K562 (cell line): ENCODE data around the gene NIPA2. TPM values are rescaled to one million over a fixed set of nuclear protein-coding genes. Genes with fewer than 3 reads are reported as not detected.

Source experiments
- ATF1 ChIP-seq, 2 experiments: fragments of 450-650 bp in 1 of 2; IDR thresholded peaks; 2 replicates each; pipeline ENCODE4 v1.6.1; 2016; ENCODE audit warnings: missing compliant biosample characterization in 1 of 2, missing genetic modification characterization in 1 of 2
- CREM ChIP-seq: IDR thresholded peaks from 2 replicates; pipeline ENCODE4 v1.6.1; 2014; ENCODE audit warnings: antibody characterized with exemption, low read depth
- ELF2 ChIP-seq: fragments of 250-450 bp; sonication (Bioruptor Pico); IDR thresholded peaks from 2 replicates; pipeline ENCODE4 v1.5.0; 2021; ENCODE audit warnings: mild to moderate bottlenecking
- FIP1L1 ChIP-seq: fragments of 200-400 bp; formaldehyde crosslinking; IDR thresholded peaks from 2 replicates; pipeline ENCODE4 v1.6.1; 2018; ENCODE audit warnings: mild to moderate bottlenecking, low read depth, low read length; ENCODE audit not compliant: poor library complexity, severe bottlenecking
- MTA2 ChIP-seq: fragments of 450-650 bp; IDR thresholded peaks from 2 replicates; pipeline ENCODE4 v1.6.1; 2016; ENCODE audit warnings: low read depth
- NRF1 ChIP-seq, 2 experiments: fragments of 450-650 bp; IDR thresholded peaks in 1 of 2; conservative IDR thresholded peaks in 1 of 2; 2 replicates each; pipeline ENCODE4 v1.6.1; 2014; ENCODE audit warnings: mild to moderate bottlenecking in 2 of 2
- POLR3A ChIP-seq: IDR thresholded peaks from 2 replicates; pipeline ENCODE4 v1.6.1; 2011; ENCODE audit warnings: borderline replicate concordance, mild to moderate bottlenecking, moderate library complexity; ENCODE audit not compliant: insufficient read length, insufficient read depth; ENCODE audit errors: extremely low read depth
- SIN3A ChIP-seq, 2 experiments: fragments of 150-350 bp in 1 of 2; IDR thresholded peaks; 2 replicates each; pipeline ENCODE4 v1.6.1; 2011 to 2016; ENCODE audit warnings: borderline replicate concordance in 2 of 2, low read depth in 2 of 2, low read length in 2 of 2, mild to moderate bottlenecking in 2 of 2, moderate library complexity in 2 of 2; ENCODE audit not compliant: control insufficient read depth in 1 of 2
- TAF1 ChIP-seq: IDR thresholded peaks from 2 replicates; pipeline ENCODE4 v1.6.1; 2011; ENCODE audit warnings: mild to moderate bottlenecking, low read length, moderate library complexity; ENCODE audit not compliant: insufficient read depth, control insufficient read depth, severe bottlenecking; ENCODE audit errors: extremely low read depth
- TBP ChIP-seq: optimal IDR thresholded peaks from 2 replicates; pipeline ENCODE3; 2011; ENCODE audit warnings: low read depth, low read length, improper control_type of control experiment
- polyA plus RNA-seq, 8 experiments: library from polyadenylated mRNA; depleted of rRNA in 4 of 8; stranded (reverse) in 5 of 8; unstranded in 3 of 8; fragments of >200 nt; fragmentation: Nextera tagmentation in 2 of 8; fragmentation: Illumina TruSeq in 1 of 8; extraction: Ambion mirVana in 2 of 8; extraction: Trizol in 1 of 8; gene quantifications; 2 replicates each; pipeline versions ENCODE4 v1.2.1 to v1.2.3, GENCODE V29; 2011 to 2014; ENCODE audit warnings: inconsistent platforms in 1 of 8, missing spikeins in 1 of 8
- total RNA-seq, 7 experiments: library from RNA; depleted of rRNA in 6 of 7; stranded (reverse); fragments of >200 nt in 6 of 7; fragmentation: Illumina TruSeq in 2 of 7; extraction: Trizol in 2 of 7; gene quantifications; 2 replicates each; pipeline versions ENCODE4 v1.2.1 to v1.2.3, GENCODE V29; 2011 to 2021; ENCODE audit warnings: low replicate concordance in 1 of 7
- TF ChIP-seq, protein P1 (sequence below), 2 experiments: IDR thresholded peaks; 2 replicates each; pipeline ENCODE4 v1.6.1; 2012; ENCODE audit warnings: improper control_type of control experiment in 2 of 2, low read depth in 2 of 2, low read length in 2 of 2, borderline replicate concordance in 1 of 2
- TF ChIP-seq, protein P2 (sequence below): sonication (generic); formaldehyde crosslinking; IDR thresholded peaks from 2 replicates; pipeline ENCODE4 v1.8.0; 2022; ENCODE audit warnings: mild to moderate bottlenecking, missing genetic modification reagents
- TF ChIP-seq, protein P3 (sequence below): sonication (generic); formaldehyde crosslinking; IDR thresholded peaks from 2 replicates; pipeline ENCODE4 v1.8.0; 2022; ENCODE audit warnings: missing genetic modification reagents, mild to moderate bottlenecking, moderate library complexity, borderline replicate concordance
- TF ChIP-seq, protein P4 (sequence below): IDR thresholded peaks from 2 replicates; pipeline ENCODE4 v1.6.1; 2012; ENCODE audit warnings: low read depth, low read length, improper control_type of control experiment, borderline replicate concordance

The NIPA2 gene
- total and polyA plus RNA-seq, 9 of the 15 experiments (the other 6 are each of a cell fraction or from before 2014, with no cell fraction given), result 18.7 to 107 (median 87.3) TPM

DNA sequence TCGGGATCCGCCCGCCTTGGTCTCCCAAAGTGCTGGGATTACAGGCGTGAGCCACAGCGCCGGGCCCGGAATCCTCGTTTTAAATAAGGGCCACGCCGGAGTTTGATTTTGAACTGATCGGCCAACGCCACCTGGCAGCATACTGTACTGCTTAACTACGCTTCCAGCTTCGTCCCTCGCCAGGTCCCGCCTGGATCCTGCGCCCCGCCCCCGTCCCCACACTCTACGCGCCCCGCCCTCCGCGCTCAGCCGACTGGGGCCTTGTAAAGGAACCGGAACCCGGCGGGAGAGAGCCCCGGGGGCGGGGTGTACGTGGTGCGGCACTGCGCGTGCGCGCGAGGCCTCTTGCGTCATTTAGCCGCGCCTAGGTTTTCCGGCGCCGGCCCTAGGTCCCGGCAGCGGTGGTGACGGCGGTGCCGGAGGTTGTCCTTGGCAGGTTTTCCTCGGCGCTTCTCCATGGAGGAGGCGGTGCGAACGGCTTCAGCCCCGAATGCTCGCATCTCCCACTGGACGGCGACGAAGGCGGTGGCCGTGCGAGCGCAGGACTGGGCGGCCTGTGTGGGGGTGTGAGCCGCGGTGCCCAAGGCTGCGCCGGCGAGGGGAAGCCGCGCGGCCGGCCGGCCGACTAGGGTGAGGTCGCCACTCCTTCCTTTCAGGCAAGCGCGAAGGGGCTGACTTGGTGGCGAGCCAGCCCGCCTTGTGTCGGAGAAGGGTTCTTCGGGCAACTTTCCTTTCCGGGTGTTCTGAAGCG is at the start of gene NIPA2 (continued):
- TF ChIP-seq ATF1 (CRISPR knock-in tag; IDR thresholded peaks at IDR 0.05) (peak; percentile 73), ATF1 (tag; IDR thresholded peaks at IDR 0.05) (peak; percentile 97), POLR3A (peak; percentile 69), CREM (peak; percentile 98), TBP (peak; percentile 85), MTA2 (no peak), NRF1 (conservative IDR thresholded peaks at IDR 0.05 in 1 of 2, IDR thresholded peaks at IDR 0.05 in 1 of 2) (peak; percentile 98), SIN3A (IDR thresholded peaks at IDR 0.05; ENCODE audit: borderline replicate concordance in 2 of 2, control insufficient read depth in 1 of 2, low read depth in 2 of 2, low read length in 2 of 2) (peak; percentile 82 to 83; a peak in 3 of 4 replicates), ELF2 (CRISPR knock-in tag) (peak; percentile 67; the same call in 1 of the 2 replicates), FIP1L1 (peak; percentile 50), TAF1 (peak; percentile 71)
- TF ChIP-seq, protein P1, sequence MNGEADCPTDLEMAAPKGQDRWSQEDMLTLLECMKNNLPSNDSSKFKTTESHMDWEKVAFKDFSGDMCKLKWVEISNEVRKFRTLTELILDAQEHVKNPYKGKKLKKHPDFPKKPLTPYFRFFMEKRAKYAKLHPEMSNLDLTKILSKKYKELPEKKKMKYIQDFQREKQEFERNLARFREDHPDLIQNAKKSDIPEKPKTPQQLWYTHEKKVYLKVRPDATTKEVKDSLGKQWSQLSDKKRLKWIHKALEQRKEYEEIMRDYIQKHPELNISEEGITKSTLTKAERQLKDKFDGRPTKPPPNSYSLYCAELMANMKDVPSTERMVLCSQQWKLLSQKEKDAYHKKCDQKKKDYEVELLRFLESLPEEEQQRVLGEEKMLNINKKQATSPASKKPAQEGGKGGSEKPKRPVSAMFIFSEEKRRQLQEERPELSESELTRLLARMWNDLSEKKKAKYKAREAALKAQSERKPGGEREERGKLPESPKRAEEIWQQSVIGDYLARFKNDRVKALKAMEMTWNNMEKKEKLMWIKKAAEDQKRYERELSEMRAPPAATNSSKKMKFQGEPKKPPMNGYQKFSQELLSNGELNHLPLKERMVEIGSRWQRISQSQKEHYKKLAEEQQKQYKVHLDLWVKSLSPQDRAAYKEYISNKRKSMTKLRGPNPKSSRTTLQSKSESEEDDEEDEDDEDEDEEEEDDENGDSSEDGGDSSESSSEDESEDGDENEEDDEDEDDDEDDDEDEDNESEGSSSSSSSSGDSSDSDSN (IDR thresholded peaks at IDR 0.05; ENCODE audit: borderline replicate concordance in 1 of 2, low read depth in 2 of 2, low read length in 2 of 2), result peak; percentile 58 to 88; a peak in 3 of 4 replicates
- TF ChIP-seq, protein P2, sequence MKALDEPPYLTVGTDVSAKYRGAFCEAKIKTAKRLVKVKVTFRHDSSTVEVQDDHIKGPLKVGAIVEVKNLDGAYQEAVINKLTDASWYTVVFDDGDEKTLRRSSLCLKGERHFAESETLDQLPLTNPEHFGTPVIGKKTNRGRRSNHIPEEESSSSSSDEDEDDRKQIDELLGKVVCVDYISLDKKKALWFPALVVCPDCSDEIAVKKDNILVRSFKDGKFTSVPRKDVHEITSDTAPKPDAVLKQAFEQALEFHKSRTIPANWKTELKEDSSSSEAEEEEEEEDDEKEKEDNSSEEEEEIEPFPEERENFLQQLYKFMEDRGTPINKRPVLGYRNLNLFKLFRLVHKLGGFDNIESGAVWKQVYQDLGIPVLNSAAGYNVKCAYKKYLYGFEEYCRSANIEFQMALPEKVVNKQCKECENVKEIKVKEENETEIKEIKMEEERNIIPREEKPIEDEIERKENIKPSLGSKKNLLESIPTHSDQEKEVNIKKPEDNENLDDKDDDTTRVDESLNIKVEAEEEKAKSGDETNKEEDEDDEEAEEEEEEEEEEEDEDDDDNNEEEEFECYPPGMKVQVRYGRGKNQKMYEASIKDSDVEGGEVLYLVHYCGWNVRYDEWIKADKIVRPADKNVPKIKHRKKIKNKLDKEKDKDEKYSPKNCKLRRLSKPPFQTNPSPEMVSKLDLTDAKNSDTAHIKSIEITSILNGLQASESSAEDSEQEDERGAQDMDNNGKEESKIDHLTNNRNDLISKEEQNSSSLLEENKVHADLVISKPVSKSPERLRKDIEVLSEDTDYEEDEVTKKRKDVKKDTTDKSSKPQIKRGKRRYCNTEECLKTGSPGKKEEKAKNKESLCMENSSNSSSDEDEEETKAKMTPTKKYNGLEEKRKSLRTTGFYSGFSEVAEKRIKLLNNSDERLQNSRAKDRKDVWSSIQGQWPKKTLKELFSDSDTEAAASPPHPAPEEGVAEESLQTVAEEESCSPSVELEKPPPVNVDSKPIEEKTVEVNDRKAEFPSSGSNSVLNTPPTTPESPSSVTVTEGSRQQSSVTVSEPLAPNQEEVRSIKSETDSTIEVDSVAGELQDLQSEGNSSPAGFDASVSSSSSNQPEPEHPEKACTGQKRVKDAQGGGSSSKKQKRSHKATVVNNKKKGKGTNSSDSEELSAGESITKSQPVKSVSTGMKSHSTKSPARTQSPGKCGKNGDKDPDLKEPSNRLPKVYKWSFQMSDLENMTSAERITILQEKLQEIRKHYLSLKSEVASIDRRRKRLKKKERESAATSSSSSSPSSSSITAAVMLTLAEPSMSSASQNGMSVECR (CRISPR knock-in tag), result peak; percentile 87
- TF ChIP-seq, protein P3, sequence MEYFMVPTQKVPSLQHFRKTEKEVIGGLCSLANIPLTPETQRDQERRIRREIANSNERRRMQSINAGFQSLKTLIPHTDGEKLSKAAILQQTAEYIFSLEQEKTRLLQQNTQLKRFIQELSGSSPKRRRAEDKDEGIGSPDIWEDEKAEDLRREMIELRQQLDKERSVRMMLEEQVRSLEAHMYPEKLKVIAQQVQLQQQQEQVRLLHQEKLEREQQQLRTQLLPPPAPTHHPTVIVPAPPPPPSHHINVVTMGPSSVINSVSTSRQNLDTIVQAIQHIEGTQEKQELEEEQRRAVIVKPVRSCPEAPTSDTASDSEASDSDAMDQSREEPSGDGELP (CRISPR knock-in tag), result peak; percentile 82
- TF ChIP-seq, protein P4, sequence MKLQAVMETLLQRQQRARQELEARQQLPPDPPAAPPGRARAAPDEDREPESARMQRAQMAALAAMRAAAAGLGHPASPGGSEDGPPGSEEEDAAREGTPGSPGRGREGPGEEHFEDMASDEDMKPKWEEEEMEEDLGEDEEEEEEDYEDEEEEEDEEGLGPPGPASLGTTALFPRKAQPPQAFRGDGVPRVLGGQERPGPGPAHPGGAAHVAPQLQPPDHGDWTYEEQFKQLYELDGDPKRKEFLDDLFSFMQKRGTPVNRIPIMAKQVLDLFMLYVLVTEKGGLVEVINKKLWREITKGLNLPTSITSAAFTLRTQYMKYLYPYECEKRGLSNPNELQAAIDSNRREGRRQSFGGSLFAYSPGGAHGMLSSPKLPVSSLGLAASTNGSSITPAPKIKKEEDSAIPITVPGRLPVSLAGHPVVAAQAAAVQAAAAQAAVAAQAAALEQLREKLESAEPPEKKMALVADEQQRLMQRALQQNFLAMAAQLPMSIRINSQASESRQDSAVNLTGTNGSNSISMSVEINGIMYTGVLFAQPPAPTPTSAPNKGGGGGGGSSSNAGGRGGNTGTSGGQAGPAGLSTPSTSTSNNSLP, result no peak
